Neural progenitor cell (in vitro differentiated cells): ENCODE data around the gene WDR1. TPM values are rescaled to one million over a fixed set of nuclear protein-coding genes. Genes with fewer than 3 reads are reported as not detected.

Experiments
- DNase-seq: peaks from one replicate; pipeline ENCODE4 v3.0.0-alpha.2; 2016; ENCODE audit warnings: low spot score
- H2AFZ ChIP-seq: fragments of 200-600 bp; sonication (generic); replicated peaks from 2 replicates; pipeline ENCODE4 v1.6.1; 2016; ENCODE audit warnings: antibody characterized with exemption
- H3F3A ChIP-seq: fragments of 200-600 bp; sonication (generic); 2 replicates; pipeline ENCODE4 v1.6.1; 2016; ENCODE audit warnings: antibody characterized with exemption, low read depth
- H3K27ac ChIP-seq: fragments of 200-600 bp; sonication (generic); 2 replicates; pipeline ENCODE4 v1.5.1; 2016; ENCODE audit warnings: mild to moderate bottlenecking
- H3K27me3 ChIP-seq: fragments of 200-600 bp; sonication (generic); 2 replicates; pipeline ENCODE4 v1.6.1; 2016; ENCODE audit warnings: mild to moderate bottlenecking, moderate library complexity
- H3K36me3 ChIP-seq: fragments of 200-600 bp; sonication (generic); 2 replicates; pipeline ENCODE4 v1.5.1; 2016
- H3K4me1 ChIP-seq: fragments of 200-600 bp; sonication (generic); 2 replicates; pipeline ENCODE4 v1.6.1; 2016; ENCODE audit warnings: mixed run types
- H3K4me2 ChIP-seq: fragments of 200-600 bp; sonication (generic); 2 replicates; pipeline ENCODE4 v1.6.1; 2016
- H3K4me3 ChIP-seq: fragments of 200-600 bp; sonication (generic); 2 replicates; pipeline ENCODE4 v1.5.1; 2016
- H3K79me2 ChIP-seq: fragments of 200-600 bp; sonication (generic); 2 replicates; pipeline ENCODE4 v1.6.1; 2016; ENCODE audit warnings: low read depth
- H3K9ac ChIP-seq: fragments of 200-600 bp; sonication (generic); 2 replicates; pipeline ENCODE4 v1.6.1; 2016
- H3K9me3 ChIP-seq: fragments of 200-600 bp; sonication (generic); 2 replicates; pipeline ENCODE4 v1.5.1; 2016; ENCODE audit warnings: low read depth
- H4K20me1 ChIP-seq: fragments of 200-600 bp; sonication (generic); 2 replicates; pipeline ENCODE4 v1.6.1; 2016; ENCODE audit warnings: low read depth
- H3K27ac Mint-ChIP-seq: 3 replicates; pipeline ENCODE4 v1.8.0; 2021; ENCODE audit warnings: mixed read lengths
- H3K27me3 Mint-ChIP-seq: 2 replicates; pipeline ENCODE4 v1.8.0; 2022; ENCODE audit warnings: low read depth, mild to moderate bottlenecking, inconsistent platforms, moderate library complexity, mixed read lengths; ENCODE audit not compliant: insufficient read depth
- H3K36me3 Mint-ChIP-seq: 3 replicates; pipeline ENCODE4 v1.8.0; 2021; ENCODE audit warnings: mixed read lengths
- H3K4me1 Mint-ChIP-seq: 3 replicates; pipeline ENCODE4 v1.8.0; 2021; ENCODE audit warnings: mixed read lengths
- H3K4me3 Mint-ChIP-seq: 3 replicates; pipeline ENCODE4 v1.8.0; 2021; ENCODE audit warnings: mild to moderate bottlenecking, moderate library complexity, mixed read lengths
- H3K9me3 Mint-ChIP-seq: 3 replicates; pipeline ENCODE4 v1.8.0; 2020; ENCODE audit warnings: mixed read lengths
- CTCF ChIP-seq: fragments of 200-600 bp; sonication (generic); IDR thresholded peaks from 2 replicates; pipeline ENCODE4 v1.5.1; 2017; ENCODE audit warnings: antibody characterized with exemption, mild to moderate bottlenecking
- EZH2 ChIP-seq: fragments of 200-600 bp; sonication (generic); IDR thresholded peaks from 2 replicates; pipeline ENCODE4 v1.6.1; 2017; ENCODE audit warnings: antibody characterized with exemption, mild to moderate bottlenecking, moderate library complexity
- EZH2phosphoT487 ChIP-seq: fragments of 200-600 bp; sonication (generic); IDR thresholded peaks from 2 replicates; pipeline ENCODE4 v1.6.1; 2017; ENCODE audit warnings: antibody characterized with exemption
- total RNA-seq: library from RNA; depleted of rRNA; stranded (reverse); fragments of >200 nt; gene quantifications from 2 replicates; pipeline ENCODE4 v1.2.3, GENCODE V29; 2015; ENCODE audit warnings: low replicate concordance

WDR1 gene
- total RNA-seq, 1 donor from 2014 or later = 83.1 TPM

DNA sequence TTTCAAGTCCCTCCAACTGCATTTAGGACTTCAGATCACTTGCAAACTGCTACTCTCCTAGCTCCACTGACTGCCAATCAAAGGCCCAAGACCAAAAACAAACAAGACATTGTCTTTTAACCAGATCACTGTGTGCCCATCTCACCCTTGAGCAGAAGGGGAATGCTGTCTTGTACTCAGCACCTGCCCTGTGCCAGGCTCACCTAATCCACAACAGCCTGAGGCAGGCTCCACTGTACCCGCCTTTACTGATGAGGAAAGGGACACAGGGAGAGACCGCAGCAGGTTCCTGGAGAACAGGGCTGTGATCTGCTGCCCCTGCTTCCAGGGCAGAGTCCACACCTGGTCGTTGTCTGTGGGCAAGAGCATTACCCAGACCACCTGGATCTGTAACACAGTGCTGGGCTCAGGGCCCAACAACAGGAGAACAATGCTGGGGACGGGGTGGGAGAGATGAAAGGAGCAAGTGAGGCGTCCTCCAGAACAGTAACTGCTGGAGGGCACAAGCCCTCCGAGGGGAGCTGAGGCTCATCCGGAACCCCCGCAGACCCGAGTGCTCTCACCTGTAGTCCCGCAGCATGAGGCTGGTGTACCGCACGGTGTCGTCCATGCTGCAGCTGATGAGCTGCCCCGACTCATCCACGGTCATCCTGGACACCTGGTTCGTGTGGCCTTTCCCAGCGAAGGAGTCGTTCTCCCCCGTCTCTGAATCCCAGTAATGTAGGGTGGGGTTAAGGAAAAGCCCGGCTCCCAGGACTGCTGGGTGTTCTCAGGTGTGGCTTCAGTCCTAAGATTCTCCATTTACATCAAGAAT is 33.9 kb downstream of the WDR1 start:
- Histone ChIP-seq H3K9ac (no peak overlapping the region), H2AFZ (no peak overlapping the region), H3K27ac (no peak overlapping the region), H3K4me1 (no peaks in the 10 kb centered on the region), H3K9me3 (no peaks in the 10 kb centered on the region), H3K79me2 (no peaks in the 10 kb centered on the region), H3K27me3 (no peaks in the 10 kb centered on the region), H3F3A (no peaks in the 10 kb centered on the region), H3K36me3 (no peaks in the 10 kb centered on the region), H3K4me2 (no peak overlapping the region), H4K20me1 (peaks cover 6% of the 10 kb centered on the region), H3K4me3 (no peak overlapping the region)
- Mint-ChIP-seq H3K27ac (no peak overlapping the region), H3K36me3 (peaks cover 28% of the 10 kb centered on the region), H3K4me3 (no peak overlapping the region), H3K27me3 (peaks cover 2% of the 10 kb centered on the region), H3K4me1 (no peaks in the 10 kb centered on the region), H3K9me3 (no peaks in the 10 kb centered on the region)
- DNase-seq = no peak
- TF ChIP-seq EZH2 (no peak), CTCF (no peak), EZH2phosphoT487 (no peak)

DNA sequence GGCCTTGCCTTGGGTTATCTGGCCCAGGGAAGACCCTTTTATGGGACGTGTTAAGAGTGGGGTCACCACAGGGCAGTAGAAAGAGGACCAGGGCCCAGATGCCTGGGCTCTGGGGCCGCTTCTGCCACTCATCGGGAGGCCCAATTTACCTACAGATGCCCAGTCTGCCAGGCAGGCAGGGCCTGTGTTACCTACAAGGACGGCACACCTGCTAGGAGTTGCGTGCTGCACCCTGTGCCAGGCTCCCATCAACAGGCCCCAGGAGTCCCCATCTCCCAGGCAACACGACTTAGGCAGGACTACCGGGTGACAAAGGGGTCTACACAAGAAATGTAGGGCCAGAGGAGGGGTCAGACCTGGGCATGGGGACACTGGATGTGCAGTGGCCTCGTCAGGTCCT is 34.6 kb downstream of the WDR1 start:
- Histone ChIP-seq H3K4me1 (no peaks in the 10 kb centered on the region), H3K36me3 (no peaks in the 10 kb centered on the region), H3K27ac (no peak overlapping the region), H2AFZ (no peak overlapping the region), H4K20me1 (peaks cover 6% of the 10 kb centered on the region), H3K9me3 (no peaks in the 10 kb centered on the region), H3K4me3 (no peak overlapping the region), H3K9ac (no peak overlapping the region), H3K79me2 (no peaks in the 10 kb centered on the region), H3K27me3 (no peaks in the 10 kb centered on the region), H3F3A (no peaks in the 10 kb centered on the region), H3K4me2 (no peak overlapping the region)
- no peak for DNase-seq
- H3K4me1 Mint-ChIP-seq = no peaks in the 10 kb centered on the region
- no peak overlapping the region for H3K4me3 Mint-ChIP-seq
- H3K27me3 Mint-ChIP-seq = peaks cover 4% of the 10 kb centered on the region
- peaks cover 25% of the 10 kb centered on the region for H3K36me3 Mint-ChIP-seq
- no peak for TF ChIP-seq CTCF
- TF ChIP-seq EZH2phosphoT487 = no peak
- no peak for TF ChIP-seq EZH2
- H3K27ac Mint-ChIP-seq = no peak overlapping the region
- H3K9me3 Mint-ChIP-seq = no peaks in the 10 kb centered on the region

GRCh38 chr4:10081218-10081606 is 35.4 kb downstream of the WDR1 start:
- H3K4me1 Mint-ChIP-seq = no peaks in the 10 kb centered on the region
- H3K4me3 Mint-ChIP-seq = no peak overlapping the region
- Histone ChIP-seq H3K27ac (no peak overlapping the region), H3K36me3 (no peaks in the 10 kb centered on the region), H2AFZ (no peak overlapping the region), H3K4me1 (no peaks in the 10 kb centered on the region), H3K9me3 (no peaks in the 10 kb centered on the region), H3K4me3 (no peak overlapping the region), H3K4me2 (no peak overlapping the region), H3K79me2 (no peaks in the 10 kb centered on the region), H3K9ac (no peak overlapping the region), H3F3A (no peaks in the 10 kb centered on the region), H3K27me3 (no peaks in the 10 kb centered on the region), H4K20me1 (peaks cover 9% of the 10 kb centered on the region)
- peaks cover 25% of the 10 kb centered on the region for H3K36me3 Mint-ChIP-seq
- H3K27ac Mint-ChIP-seq = no peak overlapping the region
- no peak for DNase-seq
- no peaks in the 10 kb centered on the region for H3K9me3 Mint-ChIP-seq
- TF ChIP-seq CTCF (no peak), EZH2phosphoT487 (no peak), EZH2 (no peak)
- peaks cover 4% of the 10 kb centered on the region for H3K27me3 Mint-ChIP-seq
